NCI-H2029 treated with DMSO at 0.1 percent for 48 hours (cell line): ENCODE data around the gene SUGT1.
"Not testable (repeated sequence)": the region's sequence is repeated elsewhere in the genome, so short reads cannot be mapped to it uniquely, and the experiment has no call there.

Experiments used
- DNase-seq: peaks from one replicate; lab custom pipeline; 2025; lab: John Stamatoyannopoulos, UW

SUGT1 gene

GRCh38 chr13:52652196-52652979, at the start of gene SUGT1:
TSS of gene SUGT1 (plus strand) at chr13:52652836. CDS start at chr13:52652921, 85 bp downstream.
- peak; percentile 85 for DNase-seq

- not testable (repeated sequence) for DNase-seq
Observed at GRCh38 chr13:52603316-52603715, 49.3 kb upstream of the SUGT1 start.

GRCh38 chr13:52606126-52606525, 46.5 kb upstream of the SUGT1 start:
- DNase-seq: not testable (repeated sequence)

GRCh38 chr13:52606795-52607194, 45.8 kb upstream of the SUGT1 start:
- DNase-seq: not testable (repeated sequence)

GRCh38 chr13:52608184-52608583, 44.5 kb upstream of the SUGT1 start:
- DNase-seq: not testable (repeated sequence)

GRCh38 chr13:52609013-52609606, 43.5 kb upstream of the SUGT1 start:
- DNase-seq: not testable (repeated sequence)

- DNase-seq: not testable (repeated sequence)
Observed at GRCh38 chr13:52610158-52610557, 42.5 kb upstream of the SUGT1 start.

GRCh38 chr13:52615134-52615801, 37.4 kb upstream of the SUGT1 start:
- DNase-seq: no peak

- no peak for DNase-seq
Observed at GRCh38 chr13:52615812-52616211, 36.8 kb upstream of the SUGT1 start.

GRCh38 chr13:52617070-52618060, 35.3 kb upstream of the SUGT1 start:
- DNase-seq: peak; percentile 67

- DNase-seq: not testable (repeated sequence)
Observed at GRCh38 chr13:52631083-52631690, 21.4 kb upstream of the SUGT1 start.

- no peak for DNase-seq
Observed at GRCh38 chr13:52638666-52639328, 13.8 kb upstream of the SUGT1 start.

GRCh38 chr13:52642131-52642530, 10.5 kb upstream of the SUGT1 start, which contains the start of gene HNRNPA1L2:
TSS of gene HNRNPA1L2 (plus strand) at chr13:52642431. CDS start at chr13:52642493, 62 bp downstream.
- DNase-seq: no peak

GRCh38 chr13:52644108-52644507, 8.5 kb upstream of the SUGT1 start:
- peak; percentile 8 for DNase-seq

- DNase-seq: no peak
Observed at GRCh38 chr13:52646967-52647366, 5.7 kb upstream of the SUGT1 start.

- DNase-seq: no peak
Observed at GRCh38 chr13:52650731-52651130, 1.9 kb upstream of the SUGT1 start.

GRCh38 chr13:52651897-52652195, 790 bp upstream of the SUGT1 start:
- no peak for DNase-seq

GRCh38 chr13:52652980-52653303, 306 bp downstream of the SUGT1 start:
- no peak for DNase-seq

- DNase-seq: no peak
Observed at GRCh38 chr13:52659340-52659739, 6.7 kb downstream of the SUGT1 start.

- DNase-seq: no peak
Observed at GRCh38 chr13:52664272-52664671, 11.6 kb downstream of the SUGT1 start.

- peak; percentile 1 for DNase-seq
Observed at GRCh38 chr13:52665325-52665724, 12.7 kb downstream of the SUGT1 start.
